HepG2 (cell line): ENCODE measurements around the gene ESR2. TPM values are rescaled to one million over a fixed set of nuclear protein-coding genes. Genes with fewer than 3 reads are reported as not detected.

Experiments
- ATAC-seq: fragments of 200-7000 bp; cut with Tn5 transposase; 3 replicates; pipeline ENCODE4 v1.9.1; 2020; ENCODE audit warnings: mild to moderate bottlenecking, moderate library complexity
- BruUV-seq: library from RNA; stranded (reverse); fragments of 400-500 nt; replicated peaks from 2 replicates; lab custom pipeline; 2021; lab: Mats Ljungman, UMichigan
- CTCF ChIA-PET: fragments of 300-600 bp; formaldehyde crosslinking; extraction: SDS; loops from one replicate; lab custom pipeline; 2021; ENCODE audit warnings: low total read pairs, inconsistent platforms, low intra/inter-chr PET ratio; lab: Yijun Ruan, JAX
- POLR2A ChIA-PET: fragments of 350-600 bp; sonication (Branson Sonifier 250); formaldehyde crosslinking; loops from one replicate; lab custom pipeline; 2020; ENCODE audit warnings: antibody characterized with exemption, inconsistent platforms; lab: Yijun Ruan, JAX
- DNase-seq: peaks from one replicate; pipeline ENCODE4 v3.0.0-alpha.2; 2015; ENCODE audit warnings: low spot score
- FAIRE-seq: peaks from 3 replicates; lab custom pipeline; 2011; peaks lifted over from hg19 to GRCh38; lab: Jason Lieb, UNC
- H2AFZ ChIP-seq: one replicate; pipeline ENCODE4 v1.6.1; 2011; ENCODE audit warnings: low read length, inconsistent platforms
- H3K27ac ChIP-seq: fragments of 300-600 bp; 3 replicates; pipeline ENCODE4 v1.8.0; 2011; ENCODE audit warnings: mixed run types, mild to moderate bottlenecking, mixed read lengths, low read length, inconsistent platforms; ENCODE audit not compliant: insufficient read depth; ENCODE audit errors: extremely low read length
- H3K27me3 ChIP-seq, 2 experiments: fragments of 200-600 bp in 1 of 2; 2 replicates in 1 of 2; 3 replicates in 1 of 2; pipeline versions ENCODE4 v1.6.0 to v1.8.0; 2011; ENCODE audit warnings: low read length in 2 of 2, mild to moderate bottlenecking in 2 of 2, moderate library complexity in 2 of 2, inconsistent platforms in 1 of 2; ENCODE audit not compliant: insufficient read depth in 2 of 2, control insufficient read depth in 1 of 2
- H3K36me3 ChIP-seq, 2 experiments: fragments of 200-600 bp in 1 of 2; replicated peaks in 1 of 2; 2 replicates in 1 of 2; 3 replicates in 1 of 2; pipeline versions ENCODE4 v1.5.1 to v1.8.0; 2011; ENCODE audit warnings: low read length in 2 of 2, inconsistent platforms in 1 of 2; ENCODE audit not compliant: insufficient read depth in 2 of 2, control insufficient read depth in 1 of 2
- H3K4me1 ChIP-seq: 2 replicates; pipeline ENCODE4 v1.5.1; 2012; ENCODE audit warnings: low read length, inconsistent platforms; ENCODE audit not compliant: insufficient read depth
- H3K4me2 ChIP-seq: 2 replicates; pipeline ENCODE4 v1.6.0; 2011; ENCODE audit warnings: low read depth, low read length, inconsistent platforms
- H3K4me3 ChIP-seq, 3 experiments: fragments of 200-600 bp in 1 of 3; sonication (generic), shearing (Covaris generic) in 1 of 3; replicated peaks in 1 of 3; 2 replicates each; pipeline ENCODE4 v1.5.1; 2011 to 2016; ENCODE audit warnings: low read length in 3 of 3, inconsistent platforms in 2 of 3, low read depth in 2 of 3, mild to moderate bottlenecking in 2 of 3, control low read depth in 1 of 3, mixed read lengths in 1 of 3; ENCODE audit not compliant: insufficient read depth in 1 of 3
- H3K79me2 ChIP-seq: one replicate; pipeline ENCODE4 v1.6.1; 2011; ENCODE audit warnings: low read length, inconsistent platforms; ENCODE audit not compliant: insufficient read depth
- H3K9ac ChIP-seq: 2 replicates; pipeline ENCODE4 v1.6.0; 2011; ENCODE audit warnings: mild to moderate bottlenecking, low read depth, low read length, inconsistent platforms; ENCODE audit not compliant: insufficient read depth
- H3K9me3 ChIP-seq: 2 replicates; pipeline ENCODE4 v1.5.1; 2012; ENCODE audit warnings: mild to moderate bottlenecking, low read length
- H4K20me1 ChIP-seq: 2 replicates; pipeline ENCODE4 v1.6.0; 2011; ENCODE audit warnings: inconsistent platforms, mild to moderate bottlenecking, low read length, moderate library complexity; ENCODE audit not compliant: insufficient read depth
- ADNP ChIP-seq: sonication (generic); formaldehyde crosslinking; IDR thresholded peaks from 2 replicates; pipeline ENCODE4 v1.4.0; 2020; ENCODE audit warnings: missing genetic modification reagents
- HOXA3 ChIP-seq: sonication (generic); formaldehyde crosslinking; IDR thresholded peaks from 2 replicates; pipeline ENCODE4 v1.5.0; 2020; ENCODE audit warnings: missing genetic modification reagents
- IRF1 ChIP-seq: sonication (generic); formaldehyde crosslinking; IDR thresholded peaks from 2 replicates; pipeline ENCODE4 v1.4.0; 2020; ENCODE audit warnings: low read depth, mild to moderate bottlenecking, missing genetic modification reagents
- KDM5B ChIP-seq: sonication (generic); formaldehyde crosslinking; IDR thresholded peaks from 2 replicates; pipeline ENCODE4 v1.4.0; 2020; ENCODE audit warnings: missing genetic modification reagents, mild to moderate bottlenecking, borderline replicate concordance
- MAZ ChIP-seq, 2 experiments: sonication (generic) in 1 of 2; formaldehyde crosslinking in 1 of 2; IDR thresholded peaks; 2 replicates each; pipeline versions ENCODE4 v1.5.0 to v1.6.1; 2012 to 2020; ENCODE audit warnings: low read depth in 2 of 2, mild to moderate bottlenecking in 2 of 2, borderline replicate concordance in 1 of 2, improper control_type of control experiment in 1 of 2, low read length in 1 of 2, missing genetic modification reagents in 1 of 2, moderate library complexity in 1 of 2
- MTF1 ChIP-seq: sonication (generic); formaldehyde crosslinking; IDR thresholded peaks from 2 replicates; pipeline ENCODE4 v1.5.0; 2020; ENCODE audit warnings: missing genetic modification reagents
- NR3C1 ChIP-seq: sonication (generic); formaldehyde crosslinking; IDR thresholded peaks from 2 replicates; pipeline ENCODE4 v1.4.0; 2020; ENCODE audit warnings: missing genetic modification reagents
- ONECUT2 ChIP-seq: sonication (generic); formaldehyde crosslinking; IDR thresholded peaks from 2 replicates; pipeline ENCODE4 v1.4.0; 2020; ENCODE audit warnings: missing genetic modification reagents
- TBP ChIP-seq: sonication (generic); formaldehyde crosslinking; IDR thresholded peaks from 2 replicates; pipeline ENCODE4 v1.5.0; 2020; ENCODE audit warnings: missing genetic modification reagents
- ZMAT3 ChIP-seq: sonication (generic); formaldehyde crosslinking; conservative IDR thresholded peaks from 2 replicates; pipeline ENCODE4 v1.7.0; 2021; ENCODE audit warnings: missing genetic modification reagents
- WGBS: methylation state at CpG from one replicate; pipeline ENCODE4 v1.1.6; 2017; ENCODE audit warnings: low lambda C conversion rate; 5-methylcytosine and 5-hydroxymethylcytosine counted together
- in situ Hi-C: cut with HindIII; loops from 2 replicates; pipeline ENCODE4 v1.10.0; 2017; ENCODE audit warnings: low pct_unique_long_range_greater_than_20kb; ENCODE audit not compliant: extremely low pct_ligation_motif_present
- intact Hi-C: fragments of 100-400 bp; cut with micrococcal nuclease; formaldehyde crosslinking; loops from one replicate; pipeline ENCODE4 v1.10.0; 2022; ENCODE audit not compliant: unreplicated experiment
- polyA plus RNA-seq, 8 experiments: library from polyadenylated mRNA; depleted of rRNA in 3 of 8; stranded (reverse) in 7 of 8; unstranded in 1 of 8; fragments of >200 nt; fragmentation: Illumina TruSeq in 4 of 8; extraction: Trizol in 4 of 8; gene quantifications; 2 replicates each; pipeline versions ENCODE4 v1.2.1 to v1.2.3, GENCODE V29; 2011 to 2016; ENCODE audit warnings: low read depth in 4 of 8, missing spikeins in 1 of 8, mixed read lengths in 1 of 8; ENCODE audit not compliant: insufficient read depth in 1 of 8
- total RNA-seq, 5 experiments: library from RNA; depleted of rRNA; stranded (reverse); fragments of >200 nt; fragmentation: Illumina TruSeq; extraction: Trizol; gene quantifications; 2 replicates each; pipeline ENCODE4 v1.2.3, GENCODE V29; 2016; ENCODE audit warnings: low read depth in 1 of 5
- TF ChIP-seq, protein P1 (sequence below): sonication (generic); formaldehyde crosslinking; IDR thresholded peaks from 2 replicates; pipeline ENCODE4 v1.9.0; 2021; ENCODE audit warnings: mild to moderate bottlenecking, missing genetic modification reagents
- TF ChIP-seq, protein P2 (sequence below): sonication (generic); formaldehyde crosslinking; IDR thresholded peaks from 2 replicates; pipeline ENCODE4 v1.5.0; 2020; ENCODE audit warnings: missing genetic modification reagents

ESR2 gene
- total and polyA plus RNA-seq, 2 of the 13 experiments (the other 11 are each of a cell fraction or from before 2014, with no cell fraction given), result 0.01 to 0.04 TPM

- TF ChIP-seq, protein P1, sequence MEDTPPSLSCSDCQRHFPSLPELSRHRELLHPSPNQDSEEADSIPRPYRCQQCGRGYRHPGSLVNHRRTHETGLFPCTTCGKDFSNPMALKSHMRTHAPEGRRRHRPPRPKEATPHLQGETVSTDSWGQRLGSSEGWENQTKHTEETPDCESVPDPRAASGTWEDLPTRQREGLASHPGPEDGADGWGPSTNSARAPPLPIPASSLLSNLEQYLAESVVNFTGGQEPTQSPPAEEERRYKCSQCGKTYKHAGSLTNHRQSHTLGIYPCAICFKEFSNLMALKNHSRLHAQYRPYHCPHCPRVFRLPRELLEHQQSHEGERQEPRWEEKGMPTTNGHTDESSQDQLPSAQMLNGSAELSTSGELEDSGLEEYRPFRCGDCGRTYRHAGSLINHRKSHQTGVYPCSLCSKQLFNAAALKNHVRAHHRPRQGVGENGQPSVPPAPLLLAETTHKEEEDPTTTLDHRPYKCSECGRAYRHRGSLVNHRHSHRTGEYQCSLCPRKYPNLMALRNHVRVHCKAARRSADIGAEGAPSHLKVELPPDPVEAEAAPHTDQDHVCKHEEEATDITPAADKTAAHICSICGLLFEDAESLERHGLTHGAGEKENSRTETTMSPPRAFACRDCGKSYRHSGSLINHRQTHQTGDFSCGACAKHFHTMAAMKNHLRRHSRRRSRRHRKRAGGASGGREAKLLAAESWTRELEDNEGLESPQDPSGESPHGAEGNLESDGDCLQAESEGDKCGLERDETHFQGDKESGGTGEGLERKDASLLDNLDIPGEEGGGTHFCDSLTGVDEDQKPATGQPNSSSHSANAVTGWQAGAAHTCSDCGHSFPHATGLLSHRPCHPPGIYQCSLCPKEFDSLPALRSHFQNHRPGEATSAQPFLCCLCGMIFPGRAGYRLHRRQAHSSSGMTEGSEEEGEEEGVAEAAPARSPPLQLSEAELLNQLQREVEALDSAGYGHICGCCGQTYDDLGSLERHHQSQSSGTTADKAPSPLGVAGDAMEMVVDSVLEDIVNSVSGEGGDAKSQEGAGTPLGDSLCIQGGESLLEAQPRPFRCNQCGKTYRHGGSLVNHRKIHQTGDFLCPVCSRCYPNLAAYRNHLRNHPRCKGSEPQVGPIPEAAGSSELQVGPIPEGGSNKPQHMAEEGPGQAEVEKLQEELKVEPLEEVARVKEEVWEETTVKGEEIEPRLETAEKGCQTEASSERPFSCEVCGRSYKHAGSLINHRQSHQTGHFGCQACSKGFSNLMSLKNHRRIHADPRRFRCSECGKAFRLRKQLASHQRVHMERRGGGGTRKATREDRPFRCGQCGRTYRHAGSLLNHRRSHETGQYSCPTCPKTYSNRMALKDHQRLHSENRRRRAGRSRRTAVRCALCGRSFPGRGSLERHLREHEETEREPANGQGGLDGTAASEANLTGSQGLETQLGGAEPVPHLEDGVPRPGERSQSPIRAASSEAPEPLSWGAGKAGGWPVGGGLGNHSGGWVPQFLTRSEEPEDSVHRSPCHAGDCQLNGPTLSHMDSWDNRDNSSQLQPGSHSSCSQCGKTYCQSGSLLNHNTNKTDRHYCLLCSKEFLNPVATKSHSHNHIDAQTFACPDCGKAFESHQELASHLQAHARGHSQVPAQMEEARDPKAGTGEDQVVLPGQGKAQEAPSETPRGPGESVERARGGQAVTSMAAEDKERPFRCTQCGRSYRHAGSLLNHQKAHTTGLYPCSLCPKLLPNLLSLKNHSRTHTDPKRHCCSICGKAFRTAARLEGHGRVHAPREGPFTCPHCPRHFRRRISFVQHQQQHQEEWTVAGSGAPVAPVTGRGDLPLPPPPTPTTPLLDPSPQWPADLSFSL (CRISPR knock-in tag), result no peak
- TF ChIP-seq, all 625 proteins: peak for 0
Observed at GRCh38 chr14:64215978-64216377, 78.2 kb downstream of the ESR2 start (continued).

GRCh38 chr14:64215274-64215673 lies 78.9 kb downstream of the ESR2 start:
- H3K9me3 ChIP-seq, result no peaks in the 10 kb centered on the region
- DNase-seq, result no peak
- in situ Hi-C loops, result no loop called here
- ATAC-seq, result no peak
- FAIRE-seq, result no peak
- H3K4me2 ChIP-seq, result no peak overlapping the region
- peaks cover 0 to 9% of the 10 kb centered on the region in 2 experiments; a peak in 1 of 5 replicates for H3K36me3 ChIP-seq
- H3K27me3 ChIP-seq, result no peaks in the 10 kb centered on the region
- WGBS, result 94% methylated on average over 10 of the region's 10 CpGs
- no peak overlapping the region for H3K4me3 ChIP-seq
- POLR2A ChIA-PET, result no interaction called here
- intact Hi-C loops, result no loop called here
- no peaks in the 10 kb centered on the region for H3K4me1 ChIP-seq
- H3K9ac ChIP-seq, result no peak overlapping the region
- H2AFZ ChIP-seq, result no peak overlapping the region
- no peaks in the 10 kb centered on the region for H4K20me1 ChIP-seq
- BruUV-seq, result no TSS peak
- CTCF ChIA-PET, result no interaction called here
- no peak overlapping the region for H3K27ac ChIP-seq
- H3K79me2 ChIP-seq, result no peaks in the 10 kb centered on the region
- TF ChIP-seq HOXA3 (no peak), ZMAT3 (CRISPR knock-in tag) (no peak), KDM5B (CRISPR knock-in tag) (no peak), TBP (CRISPR knock-in tag) (no peak), MAZ (IDR thresholded peaks at IDR 0.05; ENCODE audit: borderline replicate concordance, low read depth, low read length) (no peak), MAZ (CRISPR knock-in tag; IDR thresholded peaks at IDR 0.05; ENCODE audit: low read depth) (no peak), MTF1 (CRISPR knock-in tag) (no peak), ONECUT2 (CRISPR knock-in tag) (no peak), NR3C1 (CRISPR knock-in tag) (no peak), ADNP (no peak), IRF1 (no peak)
- TF ChIP-seq, protein P2, sequence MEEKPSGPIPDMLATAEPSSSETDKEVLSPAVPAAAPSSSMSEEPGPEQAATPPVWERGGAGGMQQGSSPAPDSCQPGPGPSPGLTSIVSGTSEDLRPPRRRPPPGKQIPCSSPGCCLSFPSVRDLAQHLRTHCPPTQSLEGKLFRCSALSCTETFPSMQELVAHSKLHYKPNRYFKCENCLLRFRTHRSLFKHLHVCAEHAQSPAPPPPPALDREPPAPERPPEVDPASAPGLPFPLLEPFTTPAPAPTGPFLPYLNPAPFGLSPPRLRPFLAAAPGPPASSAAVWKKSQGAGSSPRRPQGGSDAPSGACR (CRISPR knock-in tag), result no peak
